B cell (primary cell): Measurements from ENCODE around the gene TNFSF8.

Experiments used
- CTCF ChIP-seq: fragments of 200-600 bp; IDR thresholded peaks from one replicate; pipeline ENCODE4 v1.8.0; 2022; ENCODE audit warnings: antibody characterized with exemption, mild to moderate bottlenecking
- EZH2 ChIP-seq: IDR thresholded peaks from 2 replicates; pipeline ENCODE4 v1.6.1; 2012; ENCODE audit warnings: borderline replicate concordance, low read depth, mild to moderate bottlenecking, moderate library complexity, low read length; ENCODE audit not compliant: insufficient read depth, poor library complexity, severe bottlenecking

GRCh38 chr9:114945616-114946412 is 15.4 kb upstream of the TNFSF8 start:
- TF ChIP-seq CTCF: no peak
- no peak for TF ChIP-seq EZH2
